PC-3 (cell line): Measurements from ENCODE around the gene KAT6B.

Experiments used
- EZH2phosphoT487 ChIP-seq: fragments of 300-600 bp; sonication (generic); IDR thresholded peaks from 2 replicates; pipeline ENCODE4 v1.6.1; 2018; ENCODE audit warnings: mild to moderate bottlenecking, antibody characterized with exemption, low read length, borderline replicate concordance
- TF ChIP-seq, protein P1 (sequence below): fragments of 300-600 bp; sonication (generic); conservative IDR thresholded peaks from 2 replicates; pipeline ENCODE4 v1.5.1; 2017; ENCODE audit warnings: antibody characterized with exemption, low read depth, mild to moderate bottlenecking, low read length

DNA sequence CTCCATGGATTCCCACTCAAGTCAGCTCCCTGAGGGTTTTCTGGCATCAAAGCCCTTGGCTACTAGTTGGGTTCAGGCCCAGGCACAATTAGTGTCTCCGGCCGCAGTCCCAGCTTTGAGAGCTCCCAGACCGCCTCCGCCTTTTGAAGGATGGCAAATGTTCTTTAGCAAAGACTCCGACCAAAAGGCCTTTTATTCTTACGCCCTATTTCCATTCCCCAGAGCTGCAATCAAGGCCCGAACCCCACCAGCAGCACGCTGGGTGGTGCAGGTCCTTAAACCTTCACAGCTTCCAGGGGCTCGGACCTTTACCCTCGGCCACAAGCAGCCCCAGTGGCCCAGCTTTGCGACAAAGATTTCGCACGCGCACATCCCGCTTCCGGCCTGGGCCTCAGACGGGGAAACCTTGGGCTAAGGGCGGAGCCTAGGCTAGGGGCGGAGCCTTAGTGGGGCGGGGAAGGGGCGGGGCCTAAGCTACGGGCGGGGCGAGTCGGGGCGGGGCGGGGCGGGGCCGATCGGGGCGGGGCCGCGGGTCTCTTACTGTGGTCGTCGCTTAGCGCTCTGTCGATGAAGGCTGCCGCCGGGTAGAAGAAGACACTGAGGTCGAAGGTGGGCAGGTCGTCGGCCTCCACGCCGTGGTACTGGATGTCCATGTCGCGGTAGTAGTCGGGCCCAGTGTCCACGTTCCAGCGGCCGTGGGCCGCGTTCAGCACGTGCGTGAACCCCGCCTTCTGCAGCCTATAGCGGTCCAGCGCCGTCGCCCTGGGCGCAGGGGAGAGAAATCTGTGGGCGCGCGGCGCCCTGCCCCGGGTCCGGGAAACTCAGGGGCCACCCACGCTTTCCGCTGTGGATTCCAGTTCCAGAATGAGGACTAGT, 217.1 kb downstream of the KAT6B start:
- TF ChIP-seq, protein P1, sequence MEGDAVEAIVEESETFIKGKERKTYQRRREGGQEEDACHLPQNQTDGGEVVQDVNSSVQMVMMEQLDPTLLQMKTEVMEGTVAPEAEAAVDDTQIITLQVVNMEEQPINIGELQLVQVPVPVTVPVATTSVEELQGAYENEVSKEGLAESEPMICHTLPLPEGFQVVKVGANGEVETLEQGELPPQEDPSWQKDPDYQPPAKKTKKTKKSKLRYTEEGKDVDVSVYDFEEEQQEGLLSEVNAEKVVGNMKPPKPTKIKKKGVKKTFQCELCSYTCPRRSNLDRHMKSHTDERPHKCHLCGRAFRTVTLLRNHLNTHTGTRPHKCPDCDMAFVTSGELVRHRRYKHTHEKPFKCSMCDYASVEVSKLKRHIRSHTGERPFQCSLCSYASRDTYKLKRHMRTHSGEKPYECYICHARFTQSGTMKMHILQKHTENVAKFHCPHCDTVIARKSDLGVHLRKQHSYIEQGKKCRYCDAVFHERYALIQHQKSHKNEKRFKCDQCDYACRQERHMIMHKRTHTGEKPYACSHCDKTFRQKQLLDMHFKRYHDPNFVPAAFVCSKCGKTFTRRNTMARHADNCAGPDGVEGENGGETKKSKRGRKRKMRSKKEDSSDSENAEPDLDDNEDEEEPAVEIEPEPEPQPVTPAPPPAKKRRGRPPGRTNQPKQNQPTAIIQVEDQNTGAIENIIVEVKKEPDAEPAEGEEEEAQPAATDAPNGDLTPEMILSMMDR = no peak
- no peak for TF ChIP-seq EZH2phosphoT487
